LNCAP (cell line): ENCODE results near the gene KIN.
A peak's percentile ranks its signal among the peaks of the same experiment; 100 is the strongest.

Experiments used
- CTCF ChIP-seq: fragments of 450-650 bp; IDR thresholded peaks from 2 replicates; pipeline ENCODE4 v1.5.1; 2017; ENCODE audit warnings: mild to moderate bottlenecking

Gene KIN

DNA sequence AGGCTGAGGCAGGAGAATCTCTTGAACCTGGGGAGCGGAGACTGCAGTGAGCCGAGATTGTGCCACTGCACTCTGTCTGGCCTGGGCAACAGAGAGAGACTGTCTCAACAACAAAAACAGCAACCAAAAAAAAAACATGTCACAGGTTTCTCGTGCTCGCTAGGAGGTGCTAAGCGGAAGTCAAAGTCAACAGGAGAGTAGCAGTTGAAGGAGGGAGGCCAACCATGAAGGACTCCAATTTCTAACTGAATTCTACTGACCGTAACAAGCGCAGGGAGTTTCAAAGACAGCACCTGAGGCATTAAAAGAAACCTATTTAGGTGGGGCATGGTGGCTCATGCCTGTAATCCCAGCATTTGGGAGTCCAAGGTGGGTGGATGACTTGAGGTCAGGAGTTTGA, 19.4 kb downstream of the KIN start:
- TF ChIP-seq CTCF, result no peak

DNA sequence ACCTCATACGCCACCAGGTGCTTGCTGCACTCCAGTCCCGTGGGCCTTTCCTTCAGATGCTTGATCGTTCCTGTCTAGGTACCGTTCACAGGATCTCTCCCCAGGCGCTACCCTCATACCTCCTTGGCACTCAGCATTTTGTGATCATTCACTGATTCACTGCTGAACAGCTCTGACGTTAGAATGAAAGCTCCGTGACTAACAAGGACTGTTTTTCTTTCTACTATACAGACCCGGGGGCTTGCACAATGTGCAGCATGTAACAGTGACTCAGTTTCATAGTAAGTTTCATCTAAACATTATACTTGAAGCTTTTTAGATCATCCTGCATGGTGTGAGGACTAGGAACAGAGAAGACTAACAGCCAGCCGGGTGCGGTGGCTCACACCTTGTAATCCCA, 20.6 kb downstream of the KIN start:
- TF ChIP-seq CTCF, result no peak

GRCh38 chr10:7766241-7766640, 21.6 kb downstream of the KIN start:
- TF ChIP-seq CTCF, result no peak

GRCh38 chr10:7763929-7764328, 23.9 kb downstream of the KIN start:
- TF ChIP-seq CTCF, result no peak

DNA sequence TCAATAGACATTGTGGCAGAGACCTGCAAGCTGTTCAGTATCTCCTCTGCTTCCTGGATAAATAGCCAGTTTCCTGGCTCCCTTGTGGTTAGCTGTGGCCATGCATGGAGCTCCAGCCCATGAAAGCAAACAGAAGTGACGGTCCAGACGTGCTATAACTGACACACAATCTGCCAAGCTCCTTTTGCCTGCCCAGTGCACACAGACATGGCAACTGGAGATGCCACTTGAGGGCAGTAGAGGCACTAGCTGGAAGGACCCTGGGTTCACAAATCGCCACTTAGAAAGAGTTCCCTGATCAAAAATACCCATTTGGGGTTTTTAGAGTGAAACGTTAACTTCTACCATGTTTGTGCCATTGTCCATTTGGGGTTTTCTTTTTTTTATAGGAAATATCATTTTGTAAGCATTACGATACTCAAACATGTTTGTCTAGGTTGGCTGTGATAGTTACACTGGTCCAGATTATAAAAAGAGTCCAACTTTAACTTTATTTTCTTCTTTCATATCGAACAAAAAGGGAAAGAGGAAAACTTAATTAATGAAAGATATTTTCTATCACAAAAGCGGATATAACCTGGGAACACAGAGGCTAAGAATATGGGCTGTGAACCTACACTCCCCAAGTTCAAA, 31.3 kb downstream of the KIN start:
- TF ChIP-seq CTCF, result peak; percentile 79

DNA sequence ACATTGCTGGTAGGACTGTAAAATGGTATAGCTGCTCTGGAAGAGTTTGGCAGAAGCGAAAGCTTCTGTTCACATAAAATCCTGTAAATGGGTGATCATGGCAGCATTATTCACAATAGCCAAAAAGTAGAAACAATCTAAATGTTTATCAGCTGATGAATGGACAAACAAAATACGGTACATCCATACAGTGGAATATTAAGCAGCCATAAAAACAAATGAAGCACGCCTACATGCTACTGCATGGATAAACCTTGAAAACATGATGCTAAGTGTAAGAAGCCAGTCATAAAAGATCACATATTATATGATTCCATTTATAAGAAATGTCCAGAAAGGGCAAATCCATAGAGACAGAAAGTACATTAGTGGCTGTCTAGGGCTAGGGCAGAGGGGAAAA, 32.7 kb downstream of the KIN start:
- no peak for TF ChIP-seq CTCF

- TF ChIP-seq CTCF, result no peak
Observed at GRCh38 chr10:7752251-7752650, 35.5 kb downstream of the KIN start.

DNA sequence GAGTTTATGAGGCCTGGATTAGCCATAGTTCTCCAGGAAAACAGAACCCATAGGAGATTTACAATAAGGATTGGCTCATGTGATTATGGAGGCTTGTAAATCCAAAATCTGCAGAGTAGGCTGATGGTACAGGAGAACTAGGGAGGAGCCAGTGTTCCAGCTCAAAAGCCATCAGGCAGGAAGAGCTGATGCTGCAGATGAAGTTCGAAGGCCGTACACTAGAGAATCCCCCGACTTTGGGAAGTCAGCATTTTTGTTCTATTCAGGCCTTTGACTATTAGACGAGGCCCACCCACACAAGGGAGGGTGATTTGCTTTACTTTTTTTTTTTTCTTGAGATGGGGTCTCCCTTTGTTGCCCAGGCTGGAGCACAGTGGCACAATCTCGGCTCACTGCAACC, 37.6 kb downstream of the KIN start:
- no peak for TF ChIP-seq CTCF
